ENCODE data around the gene LRRTM4. TPM values are rescaled to one million over a fixed set of nuclear protein-coding genes. Genes with fewer than 3 reads are reported as not detected.

LRRTM4 gene
- total RNA-seq, 1 donor from 2014 or later = 0.41 TPM

- intact Hi-C loops (cut with DNase I) = no loop called here
- ATAC-seq (no peak), DNase-seq (no peak)
- TF ChIP-seq CTCF (IDR thresholded peaks at IDR 0.05) = no peak
- no peaks in the 10 kb centered on the region for H3K27me3 ChIP-seq
- no peaks in the 10 kb centered on the region for H3K4me1 ChIP-seq
- H3K9me3 ChIP-seq = no peaks in the 10 kb centered on the region
- no peak overlapping the region for H3K4me3 ChIP-seq
- H3K27ac ChIP-seq = no peak overlapping the region
- no peaks in the 10 kb centered on the region for H3K36me3 ChIP-seq
Observed at GRCh38 chr2:77363277-77363676, 158.9 kb downstream of the LRRTM4 start.

GRCh38 chr2:77348821-77349220 is 173.4 kb downstream of the LRRTM4 start:
- Histone ChIP-seq H3K4me1 (no peaks in the 10 kb centered on the region), H3K27ac (no peak overlapping the region), H3K27me3 (no peaks in the 10 kb centered on the region), H3K9me3 (no peaks in the 10 kb centered on the region), H3K4me3 (no peak overlapping the region), H3K36me3 (no peaks in the 10 kb centered on the region)
- no peak for TF ChIP-seq CTCF (IDR thresholded peaks at IDR 0.05)
- intact Hi-C loops (cut with DNase I) = no loop called here
- ATAC-seq (no peak), DNase-seq (no peak)

- intact Hi-C loops (cut with DNase I) = no loop called here
- Histone ChIP-seq H3K27me3 (no peaks in the 10 kb centered on the region), H3K27ac (no peak overlapping the region), H3K36me3 (no peaks in the 10 kb centered on the region), H3K4me1 (no peaks in the 10 kb centered on the region), H3K4me3 (no peak overlapping the region), H3K9me3 (no peaks in the 10 kb centered on the region)
- ATAC-seq (no peak), DNase-seq (no peak)
- TF ChIP-seq CTCF (IDR thresholded peaks at IDR 0.05) = no peak
Observed at GRCh38 chr2:77336013-77336412, 186.2 kb downstream of the LRRTM4 start.

- no peak for DNase-seq
- no peaks in the 10 kb centered on the region for H3K4me1 ChIP-seq
- H3K9me3 ChIP-seq = no peaks in the 10 kb centered on the region
- no peak overlapping the region for H3K27ac ChIP-seq
- no peaks in the 10 kb centered on the region for H3K27me3 ChIP-seq
- H3K36me3 ChIP-seq = no peaks in the 10 kb centered on the region
- no peak for TF ChIP-seq CTCF (IDR thresholded peaks at IDR 0.05)
- no peak overlapping the region for H3K4me3 ChIP-seq
- intact Hi-C loops (cut with DNase I) = no loop called here
- ATAC-seq = no peak
Observed at GRCh38 chr2:77328134-77328931, 193.8 kb downstream of the LRRTM4 start.

GRCh38 chr2:77325395-77325794 is 196.8 kb downstream of the LRRTM4 start:
- Histone ChIP-seq H3K9me3 (no peaks in the 10 kb centered on the region), H3K27me3 (no peaks in the 10 kb centered on the region), H3K4me3 (no peak overlapping the region), H3K36me3 (no peaks in the 10 kb centered on the region), H3K27ac (no peak overlapping the region), H3K4me1 (no peaks in the 10 kb centered on the region)
- TF ChIP-seq CTCF (IDR thresholded peaks at IDR 0.05) = no peak
- ATAC-seq (no peak), DNase-seq (no peak)
- intact Hi-C loops (cut with DNase I) = no loop called here

Measured in upper lobe of right lung (tissue), 1 donor.